ENCODE data around the gene KIRREL3. TPM values are rescaled to one million over a fixed set of nuclear protein-coding genes. Genes with fewer than 3 reads are reported as not detected.
"Not testable (repeated sequence)": the region's sequence is repeated elsewhere in the genome, so short reads cannot be mapped to it uniquely, and the experiment has no call there.

KIRREL3 gene
- total RNA-seq, 1 donor from 2014 or later: 26.5 TPM

GRCh38 chr11:126384449-126385070 lies 616.0 kb downstream of the KIRREL3 start:
- DNase-seq (ENCODE audit: low spot score in 2 of 2) (no peak), FAIRE-seq (no peak)

- FAIRE-seq (no peak), DNase-seq (ENCODE audit: low spot score in 2 of 2) (no peak)
Measured at GRCh38 chr11:126383339-126384335, 616.9 kb downstream of the KIRREL3 start.

- FAIRE-seq: not testable (repeated sequence)
Measured at GRCh38 chr11:126382641-126383040, 617.9 kb downstream of the KIRREL3 start.

GRCh38 chr11:126381960-126382359 lies 618.6 kb downstream of the KIRREL3 start:
- FAIRE-seq; DNase-seq (ENCODE audit: low spot score in 2 of 2): not testable (repeated sequence)

More at GRCh38 chr11:126382641-126383040, 617.9 kb downstream of the KIRREL3 start:
- not testable (repeated sequence) for DNase-seq (ENCODE audit: low spot score in 2 of 2)

- FAIRE-seq: no peak
Measured at GRCh38 chr11:126380909-126381308, 619.7 kb downstream of the KIRREL3 start.

GRCh38 chr11:126378763-126379162 lies 621.8 kb downstream of the KIRREL3 start:
- FAIRE-seq (no peak), DNase-seq (ENCODE audit: low spot score in 2 of 2) (no peak)

More at GRCh38 chr11:126380909-126381308, 619.7 kb downstream of the KIRREL3 start:
- no peak for DNase-seq (ENCODE audit: low spot score in 2 of 2)

GRCh38 chr11:126375726-126376125 lies 624.8 kb downstream of the KIRREL3 start:
- no peak for DNase-seq (ENCODE audit: low spot score in 2 of 2)
- FAIRE-seq: no peak

- FAIRE-seq; DNase-seq (ENCODE audit: low spot score in 2 of 2): not testable (repeated sequence)
Measured at GRCh38 chr11:126374562-126375300, 625.8 kb downstream of the KIRREL3 start.

- not testable (repeated sequence) for DNase-seq (ENCODE audit: low spot score in 2 of 2); FAIRE-seq
Measured at GRCh38 chr11:126373389-126374066, 627.0 kb downstream of the KIRREL3 start.

Small RNAs within 50 kb of the gene (small RNA-seq; reads per million reads assigned to genes)
- not detected for gene AP001318.3
- gene MIR3167: 0.23 reads per million
